H9 (cell line): ENCODE data around the gene MACC1. TPM values are rescaled to one million over a fixed set of nuclear protein-coding genes. Genes with fewer than 3 reads are reported as not detected.

ENCODE experiments used
- DNase-seq: peaks from one replicate; pipeline ENCODE4 v3.0.0-alpha.2; 2017
- H2AFZ ChIP-seq: one replicate; pipeline ENCODE4 v1.6.1; 2013; ENCODE audit warnings: mild to moderate bottlenecking, low read length, control low read depth, moderate library complexity
- H2AK5ac ChIP-seq: 2 replicates; pipeline ENCODE4 v1.6.1; 2013; ENCODE audit warnings: low read length, control low read depth, mixed read lengths; ENCODE audit not compliant: insufficient read length
- H2BK120ac ChIP-seq: one replicate; pipeline ENCODE4 v1.6.1; 2013; ENCODE audit warnings: low read depth, mild to moderate bottlenecking, low read length, control low read depth, inconsistent platforms; ENCODE audit not compliant: poor library complexity, severe bottlenecking
- H2BK12ac ChIP-seq: 2 replicates; pipeline ENCODE4 v1.6.1; 2013; ENCODE audit warnings: low read length, control low read depth, mixed read lengths, low read depth; ENCODE audit not compliant: insufficient read length
- H2BK15ac ChIP-seq: 2 replicates; pipeline ENCODE4 v1.6.1; 2013; ENCODE audit warnings: low read depth, low read length, control low read depth
- H2BK20ac ChIP-seq: one replicate; pipeline ENCODE4 v1.6.1; 2013; ENCODE audit warnings: low read depth, mild to moderate bottlenecking, low read length, control low read depth, inconsistent platforms; ENCODE audit not compliant: poor library complexity, severe bottlenecking
- H2BK5ac ChIP-seq: 2 replicates; pipeline ENCODE4 v1.6.1; 2013; ENCODE audit warnings: low read length, control low read depth, mixed read lengths; ENCODE audit not compliant: insufficient read length
- H3K14ac ChIP-seq: 2 replicates; pipeline ENCODE4 v1.6.1; 2013; ENCODE audit warnings: low read length, control low read depth; ENCODE audit not compliant: insufficient read depth
- H3K18ac ChIP-seq: 2 replicates; pipeline ENCODE4 v1.6.1; 2013; ENCODE audit warnings: low read depth, mild to moderate bottlenecking, mixed read lengths, low read length, control low read depth; ENCODE audit not compliant: insufficient read length
- H3K23ac ChIP-seq: 2 replicates; pipeline ENCODE4 v1.6.1; 2013; ENCODE audit warnings: low read length, control low read depth, mixed read lengths, low read depth; ENCODE audit not compliant: insufficient read length
- H3K23me2 ChIP-seq: 2 replicates; pipeline ENCODE4 v1.6.1; 2013; ENCODE audit warnings: low read depth, mild to moderate bottlenecking, mixed read lengths, low read length, control low read depth; ENCODE audit not compliant: insufficient read length, poor library complexity, severe bottlenecking
- H3K27ac ChIP-seq: 2 replicates; pipeline ENCODE4 v1.5.1; 2013; ENCODE audit warnings: low read length, control low read depth, mixed read lengths, low read depth; ENCODE audit not compliant: insufficient read length
- H3K27me3 ChIP-seq: 2 replicates; pipeline ENCODE4 v1.6.1; 2013; ENCODE audit warnings: low read length, control low read depth, inconsistent platforms; ENCODE audit not compliant: insufficient read depth
- H3K4ac ChIP-seq: 2 replicates; pipeline ENCODE4 v1.6.1; 2013; ENCODE audit warnings: low read depth, mild to moderate bottlenecking, control low read depth, inconsistent platforms, low read length, moderate library complexity
- H3K4me1 ChIP-seq: 2 replicates; pipeline ENCODE4 v1.6.1; 2013; ENCODE audit warnings: low read length, control low read depth, inconsistent platforms; ENCODE audit not compliant: insufficient read depth
- H3K4me2 ChIP-seq: 2 replicates; pipeline ENCODE4 v1.6.1; 2013; ENCODE audit warnings: low read length, control low read depth, mixed read lengths; ENCODE audit not compliant: insufficient read length, insufficient read depth
- H3K56ac ChIP-seq: 2 replicates; pipeline ENCODE4 v1.6.1; 2013; ENCODE audit warnings: low read depth, mild to moderate bottlenecking, mixed read lengths, low read length, control low read depth; ENCODE audit not compliant: insufficient read length
- H3K79me1 ChIP-seq: 2 replicates; pipeline ENCODE4 v1.6.1; 2013; ENCODE audit warnings: low read depth, mild to moderate bottlenecking, moderate library complexity, low read length, control low read depth, inconsistent platforms; ENCODE audit not compliant: insufficient read depth, poor library complexity, severe bottlenecking
- H3K79me2 ChIP-seq: 2 replicates; pipeline ENCODE4 v1.6.1; 2013; ENCODE audit warnings: low read length, control low read depth, inconsistent platforms; ENCODE audit not compliant: insufficient read depth
- H3K9ac ChIP-seq: 2 replicates; pipeline ENCODE4 v1.6.1; 2013; ENCODE audit warnings: low read length, control low read depth, mixed read lengths; ENCODE audit not compliant: insufficient read length; ENCODE audit errors: extremely low read depth
- H3K9me3 ChIP-seq: one replicate; pipeline ENCODE4 v1.6.1; 2013; ENCODE audit warnings: low read depth, low read length, inconsistent platforms; ENCODE audit not compliant: control insufficient read depth
- H3T11ph ChIP-seq: one replicate; pipeline ENCODE4 v1.6.1; 2013; ENCODE audit warnings: mild to moderate bottlenecking, low read length, control low read depth, inconsistent platforms
- H4K20me1 ChIP-seq: one replicate; pipeline ENCODE4 v1.6.1; 2013; ENCODE audit not compliant: control insufficient read depth, insufficient read length, insufficient read depth
- H4K5ac ChIP-seq: 2 replicates; pipeline ENCODE4 v1.6.1; 2013; ENCODE audit warnings: low read depth, mild to moderate bottlenecking, mixed read lengths, low read length, control low read depth; ENCODE audit not compliant: insufficient read length
- H4K8ac ChIP-seq: replicated peaks from 2 replicates; pipeline ENCODE4 v1.6.1; 2013; ENCODE audit warnings: low read length, control low read depth, mixed read lengths, low read depth; ENCODE audit not compliant: insufficient read length
- H4K91ac ChIP-seq: 2 replicates; pipeline ENCODE4 v1.6.1; 2013; ENCODE audit warnings: low read depth, mild to moderate bottlenecking, moderate library complexity, mixed read lengths, low read length, control low read depth; ENCODE audit not compliant: insufficient read length
- H3K27ac Mint-ChIP-seq, 3 experiments: 2 replicates in 2 of 3; 3 replicates in 1 of 3; pipeline ENCODE4 v1.8.0; 2020 to 2021; ENCODE audit warnings: mixed read lengths in 3 of 3, mild to moderate bottlenecking in 1 of 3, moderate library complexity in 1 of 3
- H3K27me3 Mint-ChIP-seq: 2 replicates; pipeline ENCODE4 v1.8.0; 2021; ENCODE audit warnings: low read depth, mild to moderate bottlenecking, moderate library complexity, mixed read lengths
- H3K36me3 Mint-ChIP-seq, 3 experiments: 2 replicates in 2 of 3; 3 replicates in 1 of 3; pipeline ENCODE4 v1.8.0; 2020 to 2021; ENCODE audit warnings: low read depth in 3 of 3, mixed read lengths in 3 of 3; ENCODE audit not compliant: insufficient read depth in 1 of 3
- H3K4me1 Mint-ChIP-seq, 2 experiments: 2 replicates each; pipeline ENCODE4 v1.8.0; 2020; ENCODE audit warnings: mixed read lengths in 2 of 2
- H3K4me3 Mint-ChIP-seq, 2 experiments: 2 replicates in 1 of 2; 3 replicates in 1 of 2; pipeline ENCODE4 v1.8.0; 2020 to 2021; ENCODE audit warnings: mild to moderate bottlenecking in 2 of 2, mixed read lengths in 2 of 2, moderate library complexity in 1 of 2
- H3K9me3 Mint-ChIP-seq, 2 experiments: 2 replicates in 1 of 2; 3 replicates in 1 of 2; pipeline ENCODE4 v1.8.0; 2020; ENCODE audit warnings: mild to moderate bottlenecking in 2 of 2, mixed read lengths in 2 of 2, moderate library complexity in 1 of 2
- CTCF ChIP-seq: fragments of 200-600 bp; sonication (generic); conservative IDR thresholded peaks from 3 replicates; pipeline ENCODE4 v1.8.0; 2021; ENCODE audit warnings: antibody characterized with exemption, mild to moderate bottlenecking
- WGBS: extraction: QIAGEN DNeasy Blood & Tissue Kit; methylation state at CpG from one replicate; pipeline ENCODE4 v1.1.7; 2013; ENCODE audit warnings: missing lambda C conversion rate, low lambda C conversion rate, mixed read lengths; ENCODE audit not compliant: insufficient read length; ENCODE audit errors: extremely low coverage; 5-methylcytosine and 5-hydroxymethylcytosine counted together
- total RNA-seq: library from RNA; stranded (reverse); gene quantifications from 2 replicates; pipeline ENCODE4 v1.2.1, GENCODE V29; 2021

MACC1 gene
- total RNA-seq, 1 experiment from 2014 or later = 11.0 TPM

- Mint-ChIP-seq H3K4me3 (no peak overlapping the region), H3K27me3 (no peaks in the 10 kb centered on the region), H3K4me1 (peaks cover 8 to 9% of the 10 kb centered on the region in 2 experiments; a peak in 1 of 4 replicates), H3K27ac (peak overlapping the region in 1 of 3 experiments; percentile 6; a peak in 1 of 7 replicates), H3K9me3 (peaks cover 4 to 6% of the 10 kb centered on the region in 2 experiments; a peak in 3 of 5 replicates), H3K36me3 (peaks cover 5 to 13% (median 8%) of the 10 kb centered on the region in 3 experiments)
- no peak overlapping the region for H3K27ac ChIP-seq
- no peaks in the 10 kb centered on the region for H3K27me3 ChIP-seq
- H3K56ac ChIP-seq = no peak overlapping the region
- no peak overlapping the region for H3K9ac ChIP-seq
- no peak overlapping the region for H2AK5ac ChIP-seq
- H3K4me2 ChIP-seq = no peak overlapping the region
- no peak for DNase-seq
- H3K23ac ChIP-seq = no peak overlapping the region
- no peaks in the 10 kb centered on the region for H3K9me3 ChIP-seq
- no peak overlapping the region for H4K8ac ChIP-seq
- no peak overlapping the region for H4K5ac ChIP-seq
- H3K14ac ChIP-seq = no peak overlapping the region
- no peak for TF ChIP-seq CTCF
- H3T11ph ChIP-seq = no peak overlapping the region
- no peak overlapping the region for H2BK20ac ChIP-seq
- H3K18ac ChIP-seq = no peak overlapping the region
- no peak overlapping the region for H2AFZ ChIP-seq
- H4K91ac ChIP-seq = no peak overlapping the region
- no peaks in the 10 kb centered on the region for H3K23me2 ChIP-seq
- H2BK5ac ChIP-seq = no peak overlapping the region
- no peaks in the 10 kb centered on the region for H3K79me2 ChIP-seq
- no peak overlapping the region for H3K4ac ChIP-seq
- no peaks in the 10 kb centered on the region for H3K79me1 ChIP-seq
- WGBS = no CpG with 5 or more reads among the region's 11 CpGs
- no peak overlapping the region for H2BK15ac ChIP-seq
- no peaks in the 10 kb centered on the region for H4K20me1 ChIP-seq
- no peak overlapping the region for H2BK120ac ChIP-seq
- no peaks in the 10 kb centered on the region; the same call in 1 of the 2 replicates for H3K4me1 ChIP-seq
- no peak overlapping the region for H2BK12ac ChIP-seq
These were observed 25.8 kb downstream of the MACC1 start for GRCh38 chr7:20191391-20191869.
